Panc1 (cell line): ENCODE measurements around the gene C1QL1. TPM values are rescaled to one million over a fixed set of nuclear protein-coding genes. Genes with fewer than 3 reads are reported as not detected.
A peak's percentile ranks its signal among the peaks of the same experiment; 100 is the strongest.

Source experiments
- ATAC-seq: fragments of 200-7000 bp; cut with Tn5 transposase; 2 replicates; pipeline ENCODE4 v1.9.1; 2020; ENCODE audit warnings: mild to moderate bottlenecking, moderate library complexity
- BruUV-seq: library from RNA; stranded (reverse); fragments of 400-500 nt; replicated peaks from 2 replicates; lab custom pipeline; 2021; lab: Mats Ljungman, UMichigan
- CTCF ChIA-PET: fragments of 300-600 bp; sonication (Branson Sonifier 250); formaldehyde crosslinking; loops from one replicate; lab custom pipeline; 2022; ENCODE audit warnings: antibody characterized with exemption; lab: Charles Lee
- POLR2A ChIA-PET: fragments of 300-600 bp; sonication (Branson Sonifier 250); formaldehyde crosslinking; loops from one replicate; lab custom pipeline; 2022; ENCODE audit warnings: antibody characterized with exemption; lab: Charles Lee
- DNase-seq: peaks from one replicate; pipeline ENCODE4 v3.0.0-alpha.2; 2010; ENCODE audit warnings: low read depth, low spot score
- H3K27ac ChIP-seq: 2 replicates; pipeline ENCODE4 v1.5.1; 2011; ENCODE audit warnings: mild to moderate bottlenecking, low read length, inconsistent platforms
- H3K27me3 ChIP-seq: fragments of 200-500 bp; sonication (Bioruptor generic); 2 replicates; pipeline ENCODE4 v1.6.0; 2014; ENCODE audit warnings: low read length, inconsistent platforms; ENCODE audit not compliant: control insufficient read depth, insufficient read depth
- H3K36me3 ChIP-seq: fragments of 200-500 bp; sonication (Bioruptor generic); 2 replicates; pipeline ENCODE4 v1.5.1; 2014; ENCODE audit warnings: inconsistent platforms, mild to moderate bottlenecking, low read length, moderate library complexity; ENCODE audit not compliant: control insufficient read depth, insufficient read depth
- H3K4me1 ChIP-seq: 2 replicates; pipeline ENCODE4 v1.5.1; 2011; ENCODE audit warnings: inconsistent platforms, mild to moderate bottlenecking, low read length, moderate library complexity; ENCODE audit not compliant: control insufficient read depth, insufficient read depth
- H3K4me3 ChIP-seq, 2 experiments: 2 replicates each; pipeline ENCODE4 v1.5.1; 2011 to 2012; ENCODE audit warnings: low read depth in 2 of 2, low read length in 2 of 2, mild to moderate bottlenecking in 2 of 2, inconsistent platforms in 1 of 2, moderate library complexity in 1 of 2
- H3K9me3 ChIP-seq: fragments of 200-500 bp; sonication (Bioruptor generic); 2 replicates; pipeline ENCODE4 v1.5.1; 2014; ENCODE audit warnings: low read depth, mild to moderate bottlenecking, inconsistent platforms, low read length, moderate library complexity; ENCODE audit not compliant: control insufficient read depth, insufficient read depth
- POLR2AphosphoS5 ChIP-seq: IDR thresholded peaks from 2 replicates; pipeline ENCODE4 v1.6.1; 2012; ENCODE audit warnings: mild to moderate bottlenecking, low read depth, low read length, moderate library complexity
- SIN3A ChIP-seq: IDR thresholded peaks from 2 replicates; pipeline ENCODE4 v1.6.1; 2012; ENCODE audit warnings: low read depth, mild to moderate bottlenecking, low read length, moderate library complexity, borderline replicate concordance; ENCODE audit not compliant: insufficient read depth
- TCF7L2 ChIP-seq: IDR thresholded peaks from 2 replicates; pipeline ENCODE4 v1.6.1; 2011; ENCODE audit warnings: mild to moderate bottlenecking, low read depth, low read length, inconsistent platforms
- in situ Hi-C: cut with HindIII; loops from 2 replicates; pipeline ENCODE4 v1.10.0; 2016; ENCODE audit warnings: low sequenced_read_pairs, low pct_unique_long_range_greater_than_20kb
- intact Hi-C: fragments of 100-400 bp; cut with micrococcal nuclease; formaldehyde crosslinking; loops from one replicate; pipeline ENCODE4 v1.10.0; 2022; ENCODE audit not compliant: unreplicated experiment
- total RNA-seq: library from RNA; stranded (reverse); gene quantifications from one replicate; pipeline ENCODE4 v1.2.1, GENCODE V29; 2021; ENCODE audit not compliant: unreplicated experiment
- TF ChIP-seq, protein P1 (sequence below): fragments of 450-650 bp; IDR thresholded peaks from 2 replicates; pipeline ENCODE4 v1.5.1; 2017; ENCODE audit warnings: mild to moderate bottlenecking
- TF ChIP-seq, protein P2 (sequence below), 2 experiments: IDR thresholded peaks; 2 replicates each; pipeline ENCODE4 v1.6.1; 2011 to 2012; ENCODE audit warnings: low read depth in 2 of 2, control low read depth in 1 of 2, low read length in 1 of 2, mild to moderate bottlenecking in 1 of 2, moderate library complexity in 1 of 2; ENCODE audit not compliant: insufficient read depth in 1 of 2

Gene C1QL1
- total RNA-seq, 1 experiment from 2014 or later: 9.5 TPM

DNA sequence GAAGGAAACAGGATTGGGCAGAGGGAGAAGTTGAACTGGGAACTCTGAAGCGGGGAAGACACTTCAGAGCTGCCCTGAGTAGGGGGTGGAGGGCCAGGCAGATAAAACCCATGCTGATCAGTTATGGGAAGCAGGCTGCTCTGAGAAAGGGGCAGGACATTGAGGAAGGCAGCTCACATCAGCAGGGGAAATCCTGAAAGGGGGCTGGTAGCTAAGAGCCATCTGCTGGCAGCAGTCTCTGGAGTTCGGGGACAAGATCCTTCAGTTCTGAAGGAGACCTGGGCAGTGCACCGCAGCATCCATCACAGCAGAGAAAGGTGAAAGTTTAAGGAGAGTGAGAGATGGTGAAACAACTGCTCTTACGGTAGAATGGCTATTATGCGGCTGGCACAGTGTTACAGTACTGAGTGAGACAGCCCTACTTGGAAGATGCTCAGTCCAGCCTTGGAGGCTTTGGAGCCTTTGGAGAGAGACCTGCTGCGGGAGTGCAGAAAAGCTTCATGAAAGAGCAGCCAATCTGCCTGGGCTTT, 15.1 kb downstream of the C1QL1 start:
- H3K9me3 ChIP-seq: no peaks in the 10 kb centered on the region
- H3K36me3 ChIP-seq: no peaks in the 10 kb centered on the region
- TF ChIP-seq POLR2AphosphoS5 (no peak), TCF7L2 (no peak), SIN3A (no peak)
- TF ChIP-seq, protein P1, sequence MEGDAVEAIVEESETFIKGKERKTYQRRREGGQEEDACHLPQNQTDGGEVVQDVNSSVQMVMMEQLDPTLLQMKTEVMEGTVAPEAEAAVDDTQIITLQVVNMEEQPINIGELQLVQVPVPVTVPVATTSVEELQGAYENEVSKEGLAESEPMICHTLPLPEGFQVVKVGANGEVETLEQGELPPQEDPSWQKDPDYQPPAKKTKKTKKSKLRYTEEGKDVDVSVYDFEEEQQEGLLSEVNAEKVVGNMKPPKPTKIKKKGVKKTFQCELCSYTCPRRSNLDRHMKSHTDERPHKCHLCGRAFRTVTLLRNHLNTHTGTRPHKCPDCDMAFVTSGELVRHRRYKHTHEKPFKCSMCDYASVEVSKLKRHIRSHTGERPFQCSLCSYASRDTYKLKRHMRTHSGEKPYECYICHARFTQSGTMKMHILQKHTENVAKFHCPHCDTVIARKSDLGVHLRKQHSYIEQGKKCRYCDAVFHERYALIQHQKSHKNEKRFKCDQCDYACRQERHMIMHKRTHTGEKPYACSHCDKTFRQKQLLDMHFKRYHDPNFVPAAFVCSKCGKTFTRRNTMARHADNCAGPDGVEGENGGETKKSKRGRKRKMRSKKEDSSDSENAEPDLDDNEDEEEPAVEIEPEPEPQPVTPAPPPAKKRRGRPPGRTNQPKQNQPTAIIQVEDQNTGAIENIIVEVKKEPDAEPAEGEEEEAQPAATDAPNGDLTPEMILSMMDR: no peak
- TF ChIP-seq, protein P2, sequence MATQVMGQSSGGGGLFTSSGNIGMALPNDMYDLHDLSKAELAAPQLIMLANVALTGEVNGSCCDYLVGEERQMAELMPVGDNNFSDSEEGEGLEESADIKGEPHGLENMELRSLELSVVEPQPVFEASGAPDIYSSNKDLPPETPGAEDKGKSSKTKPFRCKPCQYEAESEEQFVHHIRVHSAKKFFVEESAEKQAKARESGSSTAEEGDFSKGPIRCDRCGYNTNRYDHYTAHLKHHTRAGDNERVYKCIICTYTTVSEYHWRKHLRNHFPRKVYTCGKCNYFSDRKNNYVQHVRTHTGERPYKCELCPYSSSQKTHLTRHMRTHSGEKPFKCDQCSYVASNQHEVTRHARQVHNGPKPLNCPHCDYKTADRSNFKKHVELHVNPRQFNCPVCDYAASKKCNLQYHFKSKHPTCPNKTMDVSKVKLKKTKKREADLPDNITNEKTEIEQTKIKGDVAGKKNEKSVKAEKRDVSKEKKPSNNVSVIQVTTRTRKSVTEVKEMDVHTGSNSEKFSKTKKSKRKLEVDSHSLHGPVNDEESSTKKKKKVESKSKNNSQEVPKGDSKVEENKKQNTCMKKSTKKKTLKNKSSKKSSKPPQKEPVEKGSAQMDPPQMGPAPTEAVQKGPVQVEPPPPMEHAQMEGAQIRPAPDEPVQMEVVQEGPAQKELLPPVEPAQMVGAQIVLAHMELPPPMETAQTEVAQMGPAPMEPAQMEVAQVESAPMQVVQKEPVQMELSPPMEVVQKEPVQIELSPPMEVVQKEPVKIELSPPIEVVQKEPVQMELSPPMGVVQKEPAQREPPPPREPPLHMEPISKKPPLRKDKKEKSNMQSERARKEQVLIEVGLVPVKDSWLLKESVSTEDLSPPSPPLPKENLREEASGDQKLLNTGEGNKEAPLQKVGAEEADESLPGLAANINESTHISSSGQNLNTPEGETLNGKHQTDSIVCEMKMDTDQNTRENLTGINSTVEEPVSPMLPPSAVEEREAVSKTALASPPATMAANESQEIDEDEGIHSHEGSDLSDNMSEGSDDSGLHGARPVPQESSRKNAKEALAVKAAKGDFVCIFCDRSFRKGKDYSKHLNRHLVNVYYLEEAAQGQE (IDR thresholded peaks at IDR 0.05; ENCODE audit: insufficient read depth in 1 of 2, low read depth in 2 of 2, low read length in 1 of 2): no peak
- intact Hi-C loops: no loop called here
- ChIA-PET POLR2A (no interaction called here), CTCF (interaction anchor here (0.7 to 1.0 kb wide), 2 partner anchors 9 to 346 kb away, joined by 3 read pairs; no protein-coding TSS in a partner anchor)
- BruUV-seq: no TSS peak
- in situ Hi-C loops: no loop called here
- ATAC-seq: no peak
- H3K27me3 ChIP-seq: no peaks in the 10 kb centered on the region
- no peak overlapping the region for H3K4me3 ChIP-seq
- no peaks in the 10 kb centered on the region for H3K4me1 ChIP-seq
- no peak for DNase-seq
- H3K27ac ChIP-seq: no peak overlapping the region

DNA sequence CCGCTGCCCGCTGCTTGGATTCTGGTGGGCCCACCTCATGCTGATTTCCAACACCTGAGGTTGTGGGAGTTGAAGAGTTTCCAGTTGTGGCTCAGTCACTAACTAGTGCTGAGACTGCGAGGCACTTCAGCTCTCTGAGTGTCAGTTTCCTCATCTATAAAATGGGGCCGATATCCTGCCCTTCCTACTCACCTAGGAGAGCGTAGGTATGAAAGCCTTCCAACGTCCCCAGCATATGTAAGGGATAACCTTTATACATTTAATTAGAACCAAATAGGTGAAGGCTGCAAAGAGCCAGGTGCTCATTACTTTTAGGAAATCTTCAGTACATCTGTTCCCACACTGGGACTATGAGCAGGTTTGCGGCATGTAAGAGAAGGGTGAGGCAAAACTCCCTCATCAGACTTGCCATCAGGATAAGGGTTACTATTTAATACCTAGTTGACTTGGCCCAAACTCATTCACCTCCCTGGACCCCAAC, 19.7 kb downstream of the C1QL1 start:
- POLR2A ChIA-PET: no interaction called here

More for the DNA sequence above, 19.7 kb downstream of the C1QL1 start:
- no peak for DNase-seq
- CTCF ChIA-PET: no interaction called here
- peak overlapping the region; percentile 72 to 79 for H3K4me3 ChIP-seq
- no peaks in the 10 kb centered on the region for H3K27me3 ChIP-seq
- peaks cover 5% of the 10 kb centered on the region for H3K36me3 ChIP-seq
- ATAC-seq: no peak
- no peak for TF ChIP-seq POLR2AphosphoS5
- no peak for TF ChIP-seq TCF7L2
- TF ChIP-seq SIN3A: no peak
- TF ChIP-seq, protein P2 (IDR thresholded peaks at IDR 0.05; ENCODE audit: insufficient read depth in 1 of 2, low read depth in 2 of 2, low read length in 1 of 2): no peak
- TF ChIP-seq, protein P1: no peak
- no peaks in the 10 kb centered on the region for H3K9me3 ChIP-seq
- BruUV-seq: no TSS peak
- H3K27ac ChIP-seq: peak overlapping the region; percentile 95
- in situ Hi-C loops: no loop called here
- 0 out of 2 replicates have a peak, but pooled peaks cover 2% of the 10 kb centered on the region for H3K4me1 ChIP-seq
- intact Hi-C loops: no loop called here
